SIG-M5 treated with dmso at 0.1 percent for 504 hours (cell line): Measurements from ENCODE around the gene ACVR2B.

Source experiments
- DNase-seq: peaks from one replicate; lab custom pipeline; 2025; ENCODE audit not compliant: unreplicated experiment; lab: John Stamatoyannopoulos, UW

ACVR2B gene

DNA sequence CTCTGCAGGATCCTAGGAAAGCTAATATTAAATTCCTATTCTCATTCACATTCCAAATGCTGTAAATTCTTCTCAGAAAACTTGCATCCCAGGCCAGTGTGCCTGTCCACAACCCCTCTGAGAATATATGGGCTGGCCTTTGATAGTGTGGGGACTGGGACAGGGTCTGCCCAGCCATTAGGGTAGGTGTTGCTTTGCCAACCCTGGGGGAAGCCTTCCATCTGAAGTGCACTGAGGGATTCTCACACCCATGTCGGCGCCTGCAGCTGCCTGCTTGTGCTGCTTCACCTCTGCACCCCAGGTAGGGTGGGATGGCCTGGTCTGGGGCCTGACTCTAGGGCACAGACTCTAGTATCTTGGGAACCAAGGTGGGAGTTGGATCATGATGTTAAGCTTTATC, 27.2 kb downstream of the ACVR2B start:
- no peak for DNase-seq

DNA sequence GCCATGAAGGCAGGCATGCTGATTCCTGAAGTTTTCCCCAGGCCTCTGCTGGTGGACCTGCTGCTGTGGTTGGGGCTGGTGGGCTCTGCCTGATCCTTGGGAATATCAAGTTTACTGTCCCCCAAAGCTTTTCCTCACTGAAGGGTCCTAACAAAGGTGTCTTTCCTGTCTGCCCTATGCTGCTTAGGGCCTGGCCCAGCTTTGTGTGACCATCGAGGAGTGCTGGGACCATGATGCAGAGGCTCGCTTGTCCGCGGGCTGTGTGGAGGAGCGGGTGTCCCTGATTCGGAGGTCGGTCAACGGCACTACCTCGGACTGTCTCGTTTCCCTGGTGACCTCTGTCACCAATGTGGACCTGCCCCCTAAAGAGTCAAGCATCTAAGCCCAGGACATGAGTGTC, 29.3 kb downstream of the ACVR2B start:
- no peak for DNase-seq

DNA sequence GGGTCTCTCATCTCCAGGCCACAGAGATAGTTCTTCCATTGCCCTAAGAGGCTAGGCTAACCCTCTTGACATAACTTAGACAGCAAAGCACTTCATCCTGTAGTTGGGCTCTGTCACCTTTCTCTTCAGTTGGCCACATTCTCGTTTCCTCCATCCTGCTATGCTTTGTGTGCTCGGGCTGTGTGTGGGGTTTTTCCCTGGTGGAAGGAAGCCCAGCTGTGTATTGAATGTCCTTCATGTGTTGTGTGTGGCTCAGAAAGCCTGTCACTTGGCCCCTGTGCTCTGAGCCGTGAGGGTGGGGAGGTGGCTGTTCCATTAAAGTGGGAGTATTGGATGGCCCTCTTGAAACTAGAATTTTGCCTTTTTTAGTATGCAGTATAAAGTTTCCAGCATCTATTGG, 33.6 kb downstream of the ACVR2B start:
- no peak for DNase-seq

DNA sequence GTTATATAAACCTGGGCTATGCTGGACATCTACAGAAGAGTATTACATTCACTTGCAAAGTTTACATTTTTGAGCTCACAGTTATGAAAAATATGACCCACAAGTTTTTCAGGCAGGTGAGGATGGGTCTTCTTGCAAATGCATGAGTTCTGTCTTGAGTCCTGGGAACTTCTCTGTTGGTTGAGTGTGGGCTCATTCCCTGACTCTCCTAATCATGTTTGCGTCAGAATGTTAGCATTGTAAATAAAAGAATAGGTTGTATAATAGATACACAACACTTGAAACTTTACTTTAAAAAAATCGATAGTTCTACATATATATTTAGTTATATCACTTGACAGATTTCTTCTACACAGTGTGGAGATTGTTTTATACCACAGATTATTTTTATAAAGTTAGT, 35.3 kb downstream of the ACVR2B start:
- DNase-seq, result no peak

DNA sequence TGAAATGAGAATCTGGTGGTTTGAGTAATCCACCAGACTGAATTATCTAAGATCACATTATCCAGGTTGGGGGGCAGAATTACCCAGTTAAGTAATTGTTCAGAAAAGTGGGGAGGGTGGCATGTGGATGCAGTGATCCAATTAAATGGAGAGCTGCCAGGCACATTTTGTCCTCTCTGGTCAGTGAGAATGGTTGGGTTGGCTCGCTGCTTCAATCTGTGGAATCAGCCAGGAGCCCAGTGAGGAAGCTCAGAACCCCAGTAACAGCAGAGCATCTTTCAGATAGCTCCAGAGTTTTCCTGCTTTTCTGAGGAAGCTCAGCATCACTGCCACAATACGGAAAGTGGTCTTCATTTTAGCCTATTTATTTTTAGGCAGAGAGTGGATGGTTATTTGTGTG, 36.1 kb downstream of the ACVR2B start:
- DNase-seq, result no peak

DNA sequence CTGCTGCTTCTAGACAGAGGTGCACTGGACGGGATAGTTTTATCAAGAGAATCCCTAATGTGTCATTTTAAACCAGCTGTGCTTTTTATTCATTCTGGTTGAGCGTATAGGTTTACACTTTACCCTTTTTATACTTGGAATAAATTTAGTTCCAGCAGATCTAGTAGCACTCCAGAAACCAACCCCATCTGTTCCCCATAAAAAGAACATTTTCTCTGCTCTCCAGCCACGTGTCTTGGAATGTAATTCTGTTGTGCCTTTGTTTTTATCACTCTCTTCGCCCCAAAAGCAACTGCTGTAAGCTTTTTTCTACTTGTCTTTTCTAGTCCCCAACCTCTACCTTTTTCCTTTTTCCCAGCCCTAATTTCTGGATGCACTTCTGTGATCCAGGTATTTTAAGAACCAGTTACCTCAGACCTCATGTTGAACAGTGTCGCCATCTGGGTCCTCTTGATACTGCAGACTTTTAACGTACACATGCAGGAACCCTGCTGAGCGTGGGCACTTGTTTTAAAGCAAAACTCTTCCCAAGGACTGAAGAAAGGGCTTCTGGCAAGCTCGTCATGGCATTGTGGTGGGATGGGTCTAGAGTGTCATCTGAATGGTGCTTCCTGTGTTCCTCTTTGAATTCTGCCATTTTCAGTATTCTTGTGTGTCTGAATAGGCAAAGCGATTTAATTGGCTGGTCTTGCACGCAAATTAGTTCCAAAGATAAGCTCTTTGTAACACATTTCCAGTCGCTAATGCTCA, 36.8 kb downstream of the ACVR2B start:
- DNase-seq, result no peak

DNA sequence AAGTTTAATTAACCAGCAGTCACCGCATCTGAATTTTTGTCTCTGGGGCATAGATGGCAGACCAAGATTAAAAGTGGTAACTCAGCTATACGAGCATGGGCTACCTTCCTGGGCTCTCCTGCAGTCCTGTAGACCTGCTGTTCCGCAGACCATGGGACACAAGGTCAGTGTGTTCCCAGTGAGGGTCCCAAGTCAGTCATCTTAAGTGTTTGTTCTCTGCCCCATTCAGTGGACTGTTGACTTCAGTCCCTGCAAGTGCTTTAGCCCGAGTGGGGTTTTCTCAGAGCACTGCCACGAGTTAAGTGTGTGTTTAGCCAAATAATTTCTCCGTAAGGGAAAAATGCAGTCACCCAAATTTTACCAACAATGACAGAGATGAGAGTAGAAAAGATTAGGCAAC, 37.5 kb downstream of the ACVR2B start:
- no peak for DNase-seq

DNA sequence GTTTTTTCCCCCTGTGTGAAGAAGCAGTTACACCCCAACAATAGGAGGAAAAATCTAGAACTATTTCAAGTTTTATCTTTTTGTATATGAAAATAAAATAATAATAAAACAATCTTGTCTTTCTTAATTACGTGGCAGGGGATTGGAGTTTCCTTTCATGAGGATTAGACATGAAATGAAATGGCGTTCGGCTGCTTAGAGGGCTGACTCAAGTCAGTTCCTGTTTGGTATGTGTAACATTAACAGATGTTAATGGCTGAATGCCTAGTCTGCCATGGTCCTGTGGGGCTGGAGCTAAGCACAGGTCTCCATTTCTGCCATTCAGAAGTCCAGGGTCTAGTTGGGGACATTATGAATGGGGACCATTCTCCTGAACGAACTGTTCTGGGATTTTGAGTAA, 39.3 kb downstream of the ACVR2B start:
- no peak for DNase-seq

DNA sequence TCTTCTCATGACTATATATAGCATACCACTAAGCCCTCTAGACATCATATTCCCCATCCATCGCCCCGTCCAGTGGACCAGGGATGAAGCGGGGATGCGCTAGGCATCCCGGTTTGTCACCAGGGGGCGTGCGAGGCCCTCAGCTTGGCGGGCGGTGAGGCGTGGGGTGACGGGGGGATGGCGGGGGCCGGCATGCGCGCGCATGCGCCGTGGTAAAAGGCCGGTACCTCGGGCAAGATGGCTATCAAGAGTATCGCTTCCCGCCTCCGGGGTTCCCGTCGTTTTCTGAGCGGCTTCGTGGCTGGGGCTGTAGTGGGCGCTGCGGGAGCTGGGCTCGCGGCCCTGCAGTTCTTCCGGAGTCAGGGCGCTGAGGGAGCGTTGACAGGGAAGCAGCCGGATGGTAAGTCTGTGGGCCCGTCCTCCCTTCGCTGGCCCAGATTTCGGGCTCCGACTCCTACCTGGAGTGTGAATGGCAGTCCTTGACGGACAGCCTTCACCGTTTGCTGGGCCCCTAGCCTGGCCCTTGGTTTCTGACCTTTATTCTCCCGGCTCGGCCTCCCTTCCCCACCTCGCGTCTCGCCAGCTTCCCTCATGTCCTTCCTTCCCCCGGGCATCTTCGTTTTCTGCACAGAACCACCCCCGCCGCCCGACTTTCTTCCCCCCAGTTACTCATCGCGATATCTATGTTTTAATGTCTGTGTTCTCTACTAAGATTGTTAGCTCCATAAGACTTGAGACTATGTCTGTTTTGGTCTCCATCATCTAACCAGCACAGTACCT, 42.6 kb downstream of the ACVR2B start, which contains the start of gene EXOG:
TSS of gene EXOG (plus strand) at position 210 of the 780 bp plus-strand sequence. CDS start at position 238, 28 bp downstream.
- peak; percentile 87 for DNase-seq

DNA sequence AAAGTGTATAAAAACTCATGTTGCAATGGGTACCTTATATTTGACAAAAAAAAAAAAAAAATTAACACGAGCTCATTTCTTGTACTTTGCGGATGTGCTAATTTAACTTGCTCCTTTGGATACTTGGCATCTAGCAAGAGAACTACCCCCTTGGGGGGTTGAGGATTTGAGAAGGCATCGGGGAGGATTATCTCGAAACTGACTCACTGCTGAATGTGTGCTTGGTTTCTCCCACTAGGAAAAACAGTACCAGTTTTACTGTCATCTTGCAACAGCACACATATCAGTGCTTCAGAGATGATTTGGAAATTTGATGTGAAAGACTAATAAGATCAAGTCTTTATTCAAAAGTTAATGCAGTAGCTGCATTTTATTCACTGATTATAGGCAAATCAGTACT, 43.3 kb downstream of the ACVR2B start:
- DNase-seq, result no peak

DNA sequence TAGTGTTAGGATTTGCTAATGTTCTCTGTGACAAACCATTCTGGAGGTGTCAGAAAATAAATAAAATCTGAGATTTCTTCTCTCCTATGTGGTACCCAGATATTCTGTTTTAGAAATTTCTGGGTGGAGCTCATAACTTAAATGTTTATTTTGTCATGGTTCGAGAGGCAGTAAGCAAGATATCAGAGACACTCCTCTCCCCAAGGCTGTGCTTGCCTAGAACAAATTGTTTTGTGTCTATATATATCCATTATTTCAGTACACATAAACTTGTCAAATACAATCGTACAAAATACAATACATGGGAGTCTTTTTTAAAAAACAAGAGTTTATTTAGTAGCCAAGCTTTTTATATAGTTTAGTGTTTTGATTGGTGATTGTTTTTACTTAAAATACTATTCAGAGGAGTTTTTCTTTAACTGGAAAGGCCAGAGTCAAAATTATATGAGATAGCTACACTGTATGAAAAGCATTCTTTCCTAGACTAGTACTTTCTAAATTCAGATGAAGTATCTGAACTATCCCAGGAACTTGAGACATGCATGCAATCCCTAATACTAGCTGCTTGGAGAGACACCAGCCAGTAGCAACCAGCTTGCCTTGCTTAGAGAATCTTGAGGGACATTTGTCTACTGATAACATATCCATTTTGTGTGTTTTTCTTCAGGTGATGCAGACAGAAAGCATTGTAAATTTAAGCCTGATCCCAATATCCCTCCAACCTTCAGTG, 47.2 kb downstream of the ACVR2B start:
- no peak for DNase-seq

DNA sequence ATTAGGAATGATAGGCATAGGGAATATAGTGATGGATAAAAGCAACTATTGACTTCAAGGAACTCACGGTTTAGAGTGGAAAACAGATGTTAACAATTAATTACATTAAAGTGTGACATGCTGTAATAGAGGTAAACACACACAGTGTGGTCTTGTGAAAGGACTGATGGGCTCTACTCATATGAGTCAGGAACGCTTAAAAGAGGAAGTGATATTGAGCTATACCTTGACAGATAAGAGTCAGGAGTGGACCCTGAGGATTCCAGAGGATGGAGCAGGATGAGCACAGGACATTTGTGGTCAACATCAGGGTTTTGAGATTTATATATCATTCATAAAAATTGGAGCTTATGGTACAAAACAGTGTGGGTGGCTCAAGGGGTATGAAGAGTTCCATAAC, 53.4 kb downstream of the ACVR2B start:
- peak; percentile 17 for DNase-seq

DNA sequence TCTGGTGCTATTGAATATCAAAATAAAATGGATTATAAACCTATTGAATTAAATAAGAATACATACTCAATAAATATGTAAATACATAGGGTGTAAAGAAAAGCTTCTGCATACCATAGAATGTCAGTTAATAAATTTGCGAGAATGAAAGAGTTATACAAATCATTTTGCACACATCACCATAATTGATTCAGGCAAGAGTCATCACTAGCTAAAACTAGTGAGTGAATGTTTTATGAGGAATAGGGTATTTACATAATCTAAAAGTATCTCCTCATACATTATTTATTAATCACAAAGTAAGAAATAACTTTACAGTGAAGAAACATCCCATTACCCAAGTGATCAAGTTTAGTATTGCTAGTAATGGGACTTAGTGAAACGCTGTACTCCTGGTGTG, 56.0 kb downstream of the ACVR2B start:
- DNase-seq, result no peak

DNA sequence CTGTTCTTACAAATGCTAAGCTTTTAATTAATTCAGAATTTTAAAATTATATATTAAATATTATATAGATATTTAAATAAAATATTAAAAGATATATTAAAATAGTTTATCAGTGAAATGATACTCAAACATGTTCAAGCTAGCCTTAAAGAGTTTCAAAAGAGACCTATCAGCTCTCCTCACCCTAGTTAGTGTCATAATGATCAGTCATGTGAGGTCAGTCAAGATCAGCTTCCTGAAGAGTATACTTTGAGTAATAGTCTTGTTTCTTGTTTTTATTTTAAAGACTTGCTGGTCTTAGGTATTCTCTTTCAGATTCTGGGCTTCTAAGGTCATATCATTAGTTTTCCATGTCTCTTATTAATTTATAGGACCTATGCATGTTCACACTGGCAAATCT, 56.9 kb downstream of the ACVR2B start:
- no peak for DNase-seq

DNA sequence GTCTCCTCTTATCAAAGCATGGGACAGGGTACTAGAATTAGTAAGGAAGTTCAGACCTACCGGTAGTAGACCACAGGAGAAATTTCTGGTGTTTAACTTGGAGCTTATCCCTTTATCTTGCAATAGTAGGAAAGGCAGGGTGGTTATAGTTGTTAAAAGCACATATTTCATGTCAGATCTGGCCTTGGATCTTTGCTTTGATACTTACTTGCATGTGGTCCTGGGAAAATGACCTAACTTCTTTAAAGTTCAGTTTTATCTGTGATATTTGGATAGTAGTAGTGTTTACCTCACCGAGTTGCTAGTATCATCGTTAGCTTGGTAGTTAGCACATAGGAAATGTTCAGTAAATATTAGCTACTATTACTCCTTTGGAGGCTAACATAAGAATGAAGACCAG, 57.9 kb downstream of the ACVR2B start:
- no peak for DNase-seq

DNA sequence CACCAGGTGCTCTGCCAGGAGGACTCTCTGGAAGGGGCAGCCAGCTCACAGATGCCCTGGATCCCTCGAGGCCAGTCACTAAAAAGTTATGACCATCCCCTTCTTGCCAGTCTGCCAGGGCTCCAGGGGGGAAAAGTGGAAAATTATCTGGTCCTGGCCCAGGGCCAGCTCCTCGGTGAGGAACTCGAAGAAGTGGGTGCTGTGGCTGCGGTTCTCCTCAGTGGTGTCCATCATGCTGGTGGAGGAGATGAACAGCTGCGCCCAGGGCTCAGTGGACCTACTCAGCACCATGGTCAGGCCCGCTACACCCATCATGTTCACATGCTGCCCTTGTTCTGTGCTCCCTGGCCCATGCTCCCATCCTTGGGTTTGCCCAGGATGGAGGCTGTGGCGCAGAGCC, 61.7 kb downstream of the ACVR2B start:
- no peak for DNase-seq

DNA sequence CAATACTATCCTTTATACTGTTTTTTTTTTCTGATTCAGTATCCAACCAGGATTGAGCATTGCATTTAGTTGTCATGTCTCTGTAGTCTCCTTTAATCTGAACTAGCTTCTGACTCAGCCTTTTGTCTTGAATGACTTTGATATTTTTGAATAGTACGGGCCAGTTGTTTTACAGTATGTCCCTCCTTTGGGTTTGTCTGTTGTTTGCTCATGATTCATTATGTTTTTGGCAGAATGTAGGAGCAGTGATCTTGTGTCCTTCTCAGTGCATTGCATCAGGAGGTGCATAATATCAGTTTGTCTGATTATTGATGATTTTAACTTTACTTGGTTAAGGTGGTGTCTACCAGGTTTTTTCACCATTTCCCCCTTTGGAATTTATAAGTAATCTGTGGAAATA, 63.0 kb downstream of the ACVR2B start:
- DNase-seq, result no peak

DNA sequence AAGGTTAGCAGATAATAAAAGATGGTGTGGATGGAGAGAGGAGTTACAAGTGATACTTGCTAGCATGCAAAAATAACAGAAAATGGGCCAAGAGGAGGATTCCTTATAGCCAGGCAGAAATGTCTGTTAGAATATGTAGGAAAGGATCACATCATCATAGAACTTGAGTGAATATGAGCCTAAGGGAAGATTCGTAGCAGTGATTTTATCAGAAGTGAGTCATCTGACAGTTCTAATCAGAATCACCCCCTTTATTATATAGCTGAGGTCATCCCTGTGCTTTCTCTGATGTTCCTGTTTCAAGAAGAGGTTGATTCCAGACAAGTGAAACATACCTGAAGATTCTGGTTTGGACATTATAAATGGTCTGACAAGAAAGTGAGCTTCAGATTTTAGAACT, 65.3 kb downstream of the ACVR2B start:
- no peak for DNase-seq

DNA sequence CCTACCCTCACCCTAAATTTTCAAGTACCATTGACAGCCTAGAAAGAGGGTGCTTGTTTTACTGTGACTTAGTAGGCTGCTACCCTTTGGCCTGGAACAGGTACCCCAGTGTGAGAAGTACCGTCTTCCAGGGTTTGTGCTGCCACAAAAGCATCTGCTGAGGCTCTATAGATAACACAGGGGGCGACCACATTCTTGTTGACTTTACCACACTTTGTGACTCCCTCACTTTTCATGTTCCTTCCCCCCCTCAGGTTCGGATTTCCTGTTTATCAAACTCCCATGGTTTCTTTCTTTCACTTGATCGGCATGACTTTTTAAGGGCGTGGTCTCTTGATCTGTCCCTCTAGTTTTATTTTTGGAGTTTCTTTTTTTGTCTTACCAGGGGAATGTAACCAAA, 66.0 kb downstream of the ACVR2B start:
- no peak for DNase-seq

DNA sequence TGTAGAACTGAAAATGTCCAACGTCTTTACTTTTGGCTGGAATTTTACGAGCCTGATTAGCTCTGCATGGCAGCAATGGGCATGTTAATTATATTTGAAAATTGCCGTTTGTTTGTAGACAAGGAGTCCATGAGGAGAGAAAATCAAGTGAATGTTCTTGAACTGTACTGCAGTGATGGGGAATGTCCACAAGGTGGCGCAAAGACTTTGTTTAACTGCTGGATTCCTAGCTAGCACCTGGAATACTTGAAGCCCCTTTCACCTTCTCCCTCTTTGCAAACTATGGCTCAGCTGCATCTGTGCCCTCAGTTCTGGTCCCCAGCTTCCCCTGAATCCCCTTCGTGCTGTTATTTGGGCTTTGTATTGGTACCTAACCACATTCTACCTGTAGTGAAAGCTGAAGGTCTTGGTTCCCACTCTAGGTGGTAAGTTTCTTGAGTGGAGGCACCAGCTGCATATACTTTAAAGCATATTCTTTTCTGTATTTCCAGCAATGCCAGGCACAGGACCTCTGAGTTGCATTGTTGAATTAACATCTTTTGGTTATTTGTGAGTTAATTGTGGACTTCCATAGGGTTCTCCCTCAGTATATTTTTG, 67.8 kb downstream of the ACVR2B start:
- peak; percentile 57 for DNase-seq

DNA sequence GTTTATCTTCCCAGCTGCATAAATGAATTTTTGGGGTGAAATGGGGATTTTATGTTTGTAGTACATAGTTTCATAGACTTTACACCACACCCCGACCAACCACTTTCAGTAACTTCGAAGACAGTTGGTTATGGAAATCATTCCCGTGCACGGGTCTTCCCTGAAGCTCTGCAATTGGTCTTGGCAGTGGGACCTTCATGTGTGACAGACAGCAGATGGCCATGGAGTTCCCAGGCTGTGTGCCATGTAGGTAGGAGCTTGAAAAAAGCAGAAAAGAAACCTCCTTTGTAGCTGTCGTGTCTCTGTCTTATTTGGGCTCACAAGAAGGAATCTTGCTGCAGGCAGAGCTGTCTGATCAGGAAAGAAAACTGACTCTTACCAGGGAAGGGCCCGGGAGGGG, 68.3 kb downstream of the ACVR2B start:
- DNase-seq, result no peak
